Measurements from ENCODE around the gene BPIFB1. TPM values are rescaled to one million over a fixed set of nuclear protein-coding genes. Genes with fewer than 3 reads are reported as not detected.

The BPIFB1 gene
- total RNA-seq, 1 experiment from 2014 or later, result 9.2 TPM

- H3K4me3 Mint-ChIP-seq (ENCODE audit: low read depth, unreplicated experiment), result no peak overlapping the region
- DNase-seq, result no peak
- CTCF ChIA-PET, result interaction anchor here (0.6 kb wide), 1 partner anchor 8 kb away, joined by 3 read pairs; no protein-coding TSS in a partner anchor
- peaks cover 96% of the 10 kb centered on the region for H3K27me3 Mint-ChIP-seq (ENCODE audit: unreplicated experiment)
- H3K4me1 Mint-ChIP-seq (ENCODE audit: low read depth, unreplicated experiment), result no peaks in the 10 kb centered on the region
- H3K9me3 Mint-ChIP-seq (ENCODE audit: low read depth, unreplicated experiment), result no peaks in the 10 kb centered on the region
- H3K36me3 Mint-ChIP-seq (ENCODE audit: insufficient read depth, unreplicated experiment), result no peaks in the 10 kb centered on the region
- no peak overlapping the region for H3K27ac Mint-ChIP-seq (ENCODE audit: unreplicated experiment)
- intact Hi-C loops (cut with micrococcal nuclease; ENCODE audit: unreplicated experiment), result no loop called here
- BruUV-seq (replicated peaks), result no TSS peak
- no peak for TF ChIP-seq CTCF (IDR thresholded peaks at IDR 0.05; ENCODE audit: unreplicated experiment)
Measured at GRCh38 chr20:33237989-33238388, 45.0 kb upstream of the BPIFB1 start.

DNA sequence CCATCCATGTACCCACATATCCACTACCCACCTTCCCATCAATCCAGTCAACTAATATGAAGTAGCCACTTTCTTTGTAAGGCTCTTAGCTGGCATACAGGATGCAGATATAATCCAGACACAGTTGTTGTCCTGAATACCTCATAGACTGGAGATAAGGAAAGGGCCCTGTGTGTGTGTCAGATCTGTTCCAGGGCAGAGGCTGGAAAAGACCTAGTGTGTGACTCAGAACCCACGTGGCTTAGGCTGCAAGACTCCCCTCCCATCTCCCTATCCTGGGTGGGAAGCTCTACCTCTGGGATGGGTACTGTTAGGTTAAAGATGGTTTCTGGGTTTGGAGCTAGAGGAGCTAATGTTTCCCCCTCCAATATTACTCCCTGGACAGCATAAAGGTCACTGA is 43.6 kb upstream of the BPIFB1 start:
- CTCF ChIA-PET, result interaction anchor here (0.6 kb wide), 1 partner anchor 774 kb away, joined by 3 read pairs; no protein-coding TSS in a partner anchor
- Mint-ChIP-seq H3K27me3 (ENCODE audit: unreplicated experiment) (peaks cover 96% of the 10 kb centered on the region), H3K36me3 (ENCODE audit: insufficient read depth, unreplicated experiment) (no peaks in the 10 kb centered on the region), H3K27ac (ENCODE audit: unreplicated experiment) (no peak overlapping the region), H3K4me3 (ENCODE audit: low read depth, unreplicated experiment) (no peak overlapping the region), H3K9me3 (ENCODE audit: low read depth, unreplicated experiment) (peaks cover 3% of the 10 kb centered on the region), H3K4me1 (ENCODE audit: low read depth, unreplicated experiment) (no peaks in the 10 kb centered on the region)
- no peak for TF ChIP-seq CTCF (IDR thresholded peaks at IDR 0.05; ENCODE audit: unreplicated experiment)
- no TSS peak for BruUV-seq (replicated peaks)
- no peak for DNase-seq
- intact Hi-C loops (cut with micrococcal nuclease; ENCODE audit: unreplicated experiment), result no loop called here

- H3K4me3 Mint-ChIP-seq (ENCODE audit: low read depth, unreplicated experiment), result no peak overlapping the region
- peaks cover 3% of the 10 kb centered on the region for H3K9me3 Mint-ChIP-seq (ENCODE audit: low read depth, unreplicated experiment)
- no peaks in the 10 kb centered on the region for H3K36me3 Mint-ChIP-seq (ENCODE audit: insufficient read depth, unreplicated experiment)
- peaks cover 96% of the 10 kb centered on the region for H3K27me3 Mint-ChIP-seq (ENCODE audit: unreplicated experiment)
- H3K4me1 Mint-ChIP-seq (ENCODE audit: low read depth, unreplicated experiment), result no peaks in the 10 kb centered on the region
- no peak overlapping the region for H3K27ac Mint-ChIP-seq (ENCODE audit: unreplicated experiment)
- intact Hi-C loops (cut with micrococcal nuclease; ENCODE audit: unreplicated experiment), result no loop called here
- BruUV-seq (replicated peaks), result no TSS peak
- CTCF ChIA-PET, result interaction anchor here (0.6 to 0.7 kb wide), 2 partner anchors 61 to 773 kb away, joined by 3 to 5 read pairs; no protein-coding TSS in a partner anchor
- no peak for TF ChIP-seq CTCF (IDR thresholded peaks at IDR 0.05; ENCODE audit: unreplicated experiment)
- DNase-seq, result no peak
Measured at GRCh38 chr20:33239979-33240736, 42.9 kb upstream of the BPIFB1 start.

- CTCF ChIA-PET, result interaction anchor here (0.5 to 0.7 kb wide), 2 partner anchors 49 to 60 kb away, joined by 4 to 5 read pairs; no protein-coding TSS in a partner anchor
- no peak overlapping the region for H3K4me3 Mint-ChIP-seq (ENCODE audit: low read depth, unreplicated experiment)
- H3K27me3 Mint-ChIP-seq (ENCODE audit: unreplicated experiment), result peaks cover 96% of the 10 kb centered on the region
Measured at GRCh38 chr20:33240923-33241322, 42.1 kb upstream of the BPIFB1 start.

More at GRCh38 chr20:33240923-33241322, 42.1 kb upstream of the BPIFB1 start:
- TF ChIP-seq CTCF (IDR thresholded peaks at IDR 0.05; ENCODE audit: unreplicated experiment), result no peak
- peaks cover 3% of the 10 kb centered on the region for H3K9me3 Mint-ChIP-seq (ENCODE audit: low read depth, unreplicated experiment)
- no peak overlapping the region for H3K27ac Mint-ChIP-seq (ENCODE audit: unreplicated experiment)
- no peak for DNase-seq
- no peaks in the 10 kb centered on the region for H3K4me1 Mint-ChIP-seq (ENCODE audit: low read depth, unreplicated experiment)
- intact Hi-C loops (cut with micrococcal nuclease; ENCODE audit: unreplicated experiment), result no loop called here
- no TSS peak for BruUV-seq (replicated peaks)
- H3K36me3 Mint-ChIP-seq (ENCODE audit: insufficient read depth, unreplicated experiment), result no peaks in the 10 kb centered on the region

All from Calu3 (cell line).